Activated CD4-positive, alpha-beta T cell treated with anti-CD3 and anti-CD28 coated beads for 48 hours (primary cell): ENCODE measurements around the gene DBP.
"Not testable (repeated sequence)": the region's sequence is repeated elsewhere in the genome, so short reads cannot be mapped to it uniquely, and the experiment has no call there.

Source experiments
- DNase-seq: peaks from one replicate; pipeline ENCODE4 v3.0.0-alpha.2; 2020

Gene DBP

GRCh38 chr19:48636859-48637448 lies at the start of gene DBP:
Gene DBP (minus strand): TSS chr19:48637379. CDS start chr19:48636994, 385 bp downstream.
- peak; percentile 57 for DNase-seq

GRCh38 chr19:48686637-48687036 lies 49.5 kb upstream of the DBP start:
- DNase-seq, result not testable (repeated sequence)

DNA sequence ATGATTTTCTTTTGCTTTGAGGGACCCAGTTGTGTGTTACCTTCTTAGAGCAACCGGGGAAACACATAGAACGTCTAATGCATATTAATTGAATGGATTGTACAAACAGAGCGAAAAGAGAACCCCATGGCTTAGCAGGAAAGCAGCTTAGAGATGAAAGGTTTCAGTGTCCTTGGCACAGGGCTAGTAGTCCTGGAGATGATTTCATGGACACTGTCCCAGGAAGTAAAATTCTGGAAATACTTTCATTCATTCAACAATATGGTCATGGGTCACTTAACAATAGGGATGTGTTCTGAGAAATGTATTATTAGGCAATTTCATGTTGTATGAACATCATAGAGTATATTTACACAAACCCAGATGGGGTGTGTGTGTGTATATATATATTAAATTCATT lies 48.9 kb upstream of the DBP start:
- no peak for DNase-seq

DNA sequence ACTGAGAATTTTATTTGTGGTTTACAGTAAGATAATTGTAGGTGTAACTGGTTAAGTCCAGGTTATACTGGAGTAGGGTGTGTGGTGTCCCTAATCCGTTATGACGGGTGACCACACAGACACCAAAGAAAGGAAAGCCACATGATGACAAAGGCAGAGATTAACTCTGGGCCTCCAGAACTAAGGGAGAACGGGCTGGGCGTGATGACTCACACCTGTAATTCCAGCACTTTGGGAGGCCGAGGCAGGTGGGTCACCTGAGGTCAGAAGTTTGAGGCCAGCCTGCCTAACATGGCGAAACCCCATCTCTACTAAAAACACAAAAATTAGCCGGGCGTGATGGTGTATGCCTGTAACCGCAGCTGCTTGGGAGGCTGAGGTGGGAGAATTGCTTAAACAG lies 48.4 kb upstream of the DBP start:
- no peak for DNase-seq

DNA sequence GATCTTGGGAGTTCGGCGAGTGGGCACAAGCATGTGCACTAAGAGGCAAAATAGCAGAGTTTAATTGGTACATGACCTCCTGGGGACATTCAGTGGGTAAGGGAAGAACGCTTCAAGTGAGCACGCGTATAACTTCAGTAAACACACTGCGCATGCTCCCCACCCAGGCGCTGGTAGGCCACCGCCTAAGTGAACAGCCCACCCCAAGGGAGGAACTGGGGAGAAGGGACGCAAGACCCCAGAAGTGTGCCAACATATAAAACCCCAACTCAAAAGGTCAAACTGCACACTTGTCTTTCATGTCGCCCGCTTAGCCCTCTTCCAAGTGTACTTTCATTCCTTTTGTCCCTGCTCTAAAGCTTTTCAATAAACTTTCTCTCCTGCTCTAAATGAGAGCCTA lies 46.2 kb upstream of the DBP start:
- DNase-seq, result peak; percentile 33

DNA sequence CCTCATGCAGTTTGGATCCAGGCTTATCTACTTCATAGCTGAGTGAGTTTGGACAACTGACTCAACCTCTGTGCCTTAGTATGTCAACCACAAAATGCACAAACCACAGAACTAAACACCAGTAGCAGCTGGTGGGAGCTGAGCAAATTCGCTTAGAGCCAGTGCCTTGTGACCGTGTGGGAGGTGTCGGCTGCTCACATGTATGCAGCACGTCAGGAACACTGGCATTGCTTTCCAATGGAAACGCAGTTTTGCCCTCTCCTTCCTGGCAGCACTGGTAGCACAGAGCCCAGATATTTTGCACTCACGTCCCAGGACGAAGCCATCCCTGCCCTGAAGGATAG lies 43.9 kb upstream of the DBP start:
- peak; percentile 23 for DNase-seq

DNA sequence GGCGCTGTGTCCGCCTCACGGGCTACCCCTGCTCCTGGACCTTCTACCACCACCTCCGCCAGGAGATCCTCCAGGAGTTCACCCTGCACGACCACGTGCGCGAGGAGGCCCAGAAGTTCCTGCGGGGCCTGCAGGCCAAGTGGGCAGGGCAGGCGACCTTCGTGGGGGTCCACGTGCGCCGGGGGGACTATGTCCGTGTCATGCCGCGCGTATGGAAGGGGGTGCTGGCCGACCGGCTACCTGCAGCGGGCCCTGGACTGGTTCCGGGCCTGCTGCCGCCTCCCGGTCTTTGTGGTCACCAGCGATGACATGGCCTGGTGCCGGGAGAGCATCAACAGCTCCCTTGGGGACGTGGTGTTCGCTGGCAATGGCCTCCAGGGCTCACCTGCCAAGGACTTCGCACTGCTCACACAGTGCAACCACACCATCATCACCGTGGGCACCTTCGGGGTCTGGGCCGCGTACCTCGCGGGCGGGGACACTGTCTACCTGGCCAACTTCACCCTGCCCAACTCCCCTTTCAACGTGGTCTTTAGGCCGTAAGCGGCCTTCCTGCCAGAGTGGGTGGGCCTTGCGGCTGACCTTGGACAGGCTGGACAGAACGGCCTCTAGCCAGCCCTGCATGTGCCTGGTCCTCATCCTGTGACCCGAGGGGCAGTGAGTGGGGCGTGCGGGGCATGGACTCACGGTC lies 43.4 kb upstream of the DBP start:
- no peak for DNase-seq

DNA sequence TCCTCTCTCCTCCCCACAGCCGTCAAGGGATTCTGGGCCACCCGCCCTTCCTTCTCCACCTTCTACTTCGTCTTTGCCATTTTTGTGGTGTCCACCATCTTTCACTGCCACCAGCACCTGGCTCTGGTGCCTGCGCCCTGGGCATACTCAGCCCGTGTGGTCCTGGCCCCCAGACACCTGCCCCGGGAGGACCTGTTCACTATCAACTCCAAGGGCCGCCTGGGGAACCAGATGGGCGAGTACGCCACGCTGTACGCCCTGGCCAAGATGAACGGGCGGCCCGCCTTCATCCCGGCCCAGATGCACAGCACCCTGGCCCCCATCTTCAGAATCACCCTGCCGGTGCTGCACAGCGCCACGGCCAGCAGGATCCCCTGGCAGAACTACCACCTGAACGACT lies 42.8 kb upstream of the DBP start:
- not testable (repeated sequence) for DNase-seq

- DNase-seq, result no peak
These were observed 41.0 kb upstream of the DBP start for GRCh38 chr19:48678201-48678600.

DNA sequence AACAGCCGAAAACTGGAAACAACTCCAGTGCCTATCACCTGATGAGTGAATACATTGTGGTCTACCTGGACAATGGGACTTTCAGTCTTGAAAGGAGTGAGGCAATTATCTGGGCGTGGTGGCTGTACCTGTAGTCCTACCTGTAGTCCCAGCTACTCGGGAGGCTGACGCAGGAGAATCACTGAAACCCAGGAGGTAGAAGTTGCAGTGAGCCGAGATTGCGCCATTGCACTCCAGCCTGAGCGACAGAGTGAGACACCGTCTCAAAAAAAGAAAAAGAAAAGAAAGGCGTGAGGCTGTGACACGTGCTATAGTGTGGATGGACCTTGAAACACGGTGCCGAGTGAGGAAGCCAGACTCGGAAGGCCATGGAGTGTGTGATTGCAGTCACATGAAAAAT lies 39.7 kb upstream of the DBP start:
- no peak for DNase-seq

- DNase-seq, result no peak
These were observed 39.3 kb upstream of the DBP start for GRCh38 chr19:48676487-48676886.

DNA sequence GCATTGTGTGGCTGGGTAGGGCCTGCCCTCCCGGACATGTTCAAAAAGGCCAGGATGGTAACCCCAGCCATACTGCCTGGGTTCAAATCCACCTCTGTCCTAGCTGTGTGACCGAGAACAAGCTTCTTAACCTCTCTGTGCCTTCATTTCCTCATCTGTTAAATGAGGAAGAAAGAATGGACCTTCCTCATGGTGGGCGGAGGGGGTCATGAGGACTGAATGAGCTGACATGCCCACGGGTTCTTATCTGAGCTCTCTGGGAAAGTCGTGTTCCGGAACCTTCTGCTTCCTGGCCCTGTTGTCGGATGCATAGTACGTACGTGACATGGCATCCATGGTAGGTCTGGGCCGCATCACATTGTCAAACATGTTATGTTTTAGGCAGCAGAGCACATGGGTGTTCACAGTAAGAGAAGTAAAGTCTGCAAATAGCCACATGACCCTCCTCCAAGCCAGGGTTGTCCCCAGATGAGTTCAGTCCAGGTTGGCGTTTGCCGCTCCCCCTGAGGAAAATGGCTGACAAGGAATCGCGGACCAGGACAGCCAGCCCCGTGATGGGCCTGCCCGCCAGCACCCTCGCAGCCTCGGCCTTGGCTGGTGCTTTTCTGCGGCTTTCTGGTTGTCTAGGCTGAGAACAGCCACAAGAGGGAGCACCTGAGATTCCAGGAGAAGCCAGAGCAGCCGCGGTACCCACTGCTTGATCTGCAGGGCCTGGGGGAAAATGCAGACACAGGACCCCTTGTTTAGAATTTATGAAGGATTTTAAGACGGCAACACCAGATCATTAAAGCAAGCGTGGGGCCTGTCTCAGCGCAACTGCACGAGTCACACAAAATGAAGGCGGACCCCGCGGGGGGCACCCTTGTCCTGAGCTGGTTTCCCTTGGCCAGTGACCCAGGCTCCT lies 38.0 kb upstream of the DBP start:
- DNase-seq, result peak; percentile 85

GRCh38 chr19:48674216-48674809 lies 37.1 kb upstream of the DBP start:
- no peak for DNase-seq

DNA sequence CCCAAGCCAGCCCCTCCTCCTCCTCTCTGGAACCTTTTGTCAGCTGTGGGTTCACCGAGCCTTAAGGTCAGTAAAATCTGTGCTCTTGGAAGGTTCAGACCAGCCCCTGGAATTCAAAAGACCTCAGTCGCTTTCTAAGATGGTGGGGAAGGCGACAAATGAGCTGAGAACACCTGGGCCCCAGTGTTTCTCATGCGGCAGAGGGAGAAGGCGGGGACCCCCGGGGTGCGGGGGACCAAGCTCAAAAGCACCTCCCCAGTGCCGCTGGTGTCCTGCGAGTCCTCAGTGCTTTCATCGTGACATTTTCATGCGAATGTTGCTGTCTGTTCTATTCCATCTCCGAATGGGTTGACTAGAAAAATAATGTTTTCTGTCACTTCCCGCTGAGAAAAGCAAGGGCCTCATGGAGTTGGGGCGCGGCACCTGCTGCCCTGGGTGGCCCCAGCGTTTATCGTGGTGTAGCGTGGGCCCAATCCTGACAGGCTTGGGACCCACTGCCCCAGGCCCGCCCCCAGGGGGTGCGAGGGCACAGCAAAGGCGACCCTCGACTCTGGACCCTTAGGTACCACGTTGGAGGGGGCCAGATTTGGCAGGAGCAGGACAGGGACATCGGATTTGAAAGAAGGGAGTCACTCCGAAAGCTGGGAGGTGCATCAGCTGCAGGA lies 36.4 kb upstream of the DBP start:
- DNase-seq, result no peak

GRCh38 chr19:48672994-48673393 lies 35.8 kb upstream of the DBP start, which contains the start of gene NTN5:
Gene NTN5 (minus strand): TSS chr19:48673017. CDS start chr19:48670986, 2,031 bp downstream.
- no peak for DNase-seq

GRCh38 chr19:48671446-48671995 lies 34.3 kb upstream of the DBP start:
- DNase-seq, result no peak

GRCh38 chr19:48670699-48671445 lies 33.7 kb upstream of the DBP start:
- DNase-seq, result no peak

- DNase-seq, result no peak
These were observed 32.9 kb upstream of the DBP start for GRCh38 chr19:48669903-48670668.

GRCh38 chr19:48668761-48669160 lies 31.6 kb upstream of the DBP start:
- DNase-seq, result no peak

DNA sequence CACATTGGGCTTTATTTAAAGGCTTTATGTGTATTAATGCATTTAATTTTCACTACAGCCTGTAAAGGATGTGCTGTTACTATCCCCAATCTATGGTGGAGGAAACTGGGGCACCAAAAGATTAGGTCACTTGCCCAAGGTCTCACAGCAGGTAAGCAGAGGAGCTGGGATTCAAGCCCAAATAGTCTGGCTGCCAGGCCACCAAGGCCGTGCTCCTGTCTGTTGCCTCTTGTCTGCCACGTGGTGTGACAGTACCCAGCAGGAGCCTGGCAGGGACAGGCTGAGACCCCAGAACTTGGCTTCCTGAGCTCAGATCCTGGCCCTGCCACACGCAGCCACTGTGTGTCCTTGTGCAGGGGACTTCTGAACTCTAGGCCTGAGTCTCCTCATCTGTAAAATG lies 31.2 kb upstream of the DBP start:
- no peak for DNase-seq

GRCh38 chr19:48665786-48666185 lies 28.6 kb upstream of the DBP start:
- no peak for DNase-seq
